SW 1271 (cell line): Measurements from ENCODE around the gene C17orf113.

ENCODE experiments used
- DNase-seq, 2 experiments: peaks; one replicate each; lab custom pipeline; 2025; lab: John Stamatoyannopoulos, UW

The C17orf113 gene

DNA sequence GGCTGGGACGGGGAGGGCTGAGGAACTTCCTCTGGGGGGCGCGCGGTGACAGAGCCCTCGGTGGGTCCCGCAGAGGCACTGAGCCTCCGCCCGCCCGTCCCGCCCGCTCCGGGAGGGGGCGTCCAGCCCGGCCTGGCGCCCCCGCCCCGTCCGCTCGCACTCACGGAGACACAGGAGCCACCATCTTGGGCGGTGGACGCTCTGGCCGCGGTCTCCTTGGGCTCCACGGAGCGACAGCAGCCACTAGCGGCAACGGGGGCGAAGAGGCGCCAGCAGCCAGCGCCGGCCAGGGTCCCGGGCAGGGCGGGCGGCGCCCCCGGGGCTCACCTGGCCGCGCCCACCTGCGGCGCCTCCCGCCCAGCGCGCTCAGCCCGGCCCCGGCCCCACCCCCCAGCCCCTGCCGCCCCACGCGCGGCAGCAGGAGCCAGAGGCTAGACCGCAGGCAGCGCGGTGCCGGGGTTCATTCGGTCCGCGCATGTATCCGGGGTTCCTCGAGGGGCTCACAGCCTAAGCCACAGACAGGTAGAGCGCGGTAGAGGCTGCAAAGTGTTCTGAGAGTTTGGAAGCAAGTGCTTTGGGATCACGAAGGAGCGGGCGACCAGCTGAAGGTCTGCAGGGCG lies at the start of gene C17orf113:
C17orf113 (minus strand) TSS at position 209 of the 620 bp plus-strand sequence. CDS start 7,225 bp downstream, outside the sequence.
- DNase-seq: peak in 1 of 2 experiments; percentile 25

DNA sequence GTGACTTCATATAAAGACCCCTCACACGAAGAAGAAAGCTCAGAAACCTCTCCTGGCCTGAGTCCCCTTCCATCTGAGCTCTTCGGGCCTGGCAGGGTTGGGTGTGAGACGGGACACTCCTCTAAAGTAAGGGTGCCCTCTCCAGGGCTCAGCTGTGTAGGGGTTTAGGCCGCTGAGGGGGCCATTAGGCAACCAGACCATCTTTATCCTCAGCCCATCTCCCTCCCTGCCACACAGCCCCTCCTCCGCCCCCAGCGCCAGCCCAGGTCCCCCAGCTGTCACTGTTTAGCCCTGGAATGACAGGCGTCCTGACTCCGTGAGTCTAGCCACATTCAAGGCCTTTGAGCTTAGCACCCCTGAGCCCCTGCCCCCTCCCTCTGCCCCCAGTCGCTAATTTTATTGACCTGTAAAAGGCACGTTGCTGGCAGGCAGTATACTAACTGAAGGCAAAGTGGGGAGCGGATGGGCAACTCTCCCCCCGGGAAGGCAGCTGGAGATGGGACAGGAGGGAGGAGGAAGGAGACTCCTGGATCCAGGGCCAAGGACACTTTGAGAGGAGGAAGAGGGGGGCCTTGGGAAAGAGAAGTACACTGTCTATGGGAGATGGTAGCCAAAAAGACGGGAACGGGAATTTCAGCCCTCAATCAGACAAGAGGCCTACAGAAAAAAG lies 48.5 kb upstream of the C17orf113 start:
- DNase-seq: no peak

DNA sequence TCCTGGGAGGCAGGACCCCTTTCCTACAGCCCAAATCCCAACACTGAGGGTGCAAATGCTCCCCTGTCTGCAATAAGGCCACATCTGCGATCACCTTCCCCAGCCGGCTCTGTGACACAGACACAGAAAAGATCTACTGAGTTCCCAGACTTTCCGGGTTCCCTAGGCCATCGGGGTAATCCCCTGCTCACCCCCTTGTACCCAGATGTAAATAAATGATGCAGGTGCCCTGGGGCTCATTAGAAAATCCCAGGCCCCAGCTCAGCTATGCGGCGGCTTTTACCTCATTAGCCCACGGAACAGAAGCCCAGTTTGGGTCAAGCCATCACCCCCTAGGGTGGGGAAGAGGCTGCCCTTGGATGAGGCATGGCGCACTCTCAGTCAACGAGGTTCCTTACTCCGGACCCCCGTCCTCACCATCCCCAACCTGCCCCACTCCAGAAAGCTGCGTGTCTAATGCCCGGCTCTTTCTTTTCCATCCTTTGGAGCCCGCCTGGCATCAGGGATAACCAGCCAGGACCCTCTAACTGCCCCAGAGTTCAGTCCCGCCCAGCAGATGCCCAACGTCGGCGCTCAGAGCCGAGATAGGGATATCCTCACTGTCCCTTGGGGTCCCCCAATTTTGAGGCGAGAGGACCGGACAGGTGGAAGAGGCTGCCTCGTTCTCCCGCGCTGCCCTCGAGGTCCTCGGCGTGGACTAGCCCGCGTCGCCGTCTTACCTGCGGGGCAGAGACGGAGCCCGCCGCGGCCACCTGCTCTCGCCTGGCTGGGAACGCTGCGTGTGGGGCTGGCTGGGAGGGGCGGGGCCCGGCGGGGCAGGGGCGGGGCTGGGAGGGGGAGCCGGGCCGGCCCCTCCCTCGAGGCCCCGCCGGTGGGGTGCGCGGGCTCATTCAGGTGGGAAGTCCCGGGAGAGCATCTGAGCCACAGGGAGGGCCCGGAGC lies 47.6 kb upstream of the C17orf113 start, which contains the start of gene ZNF385C:
ZNF385C (minus strand) TSS at position 783 of the 941 bp plus-strand sequence. CDS start 35,417 bp downstream, outside the sequence.
- no peak for DNase-seq

DNA sequence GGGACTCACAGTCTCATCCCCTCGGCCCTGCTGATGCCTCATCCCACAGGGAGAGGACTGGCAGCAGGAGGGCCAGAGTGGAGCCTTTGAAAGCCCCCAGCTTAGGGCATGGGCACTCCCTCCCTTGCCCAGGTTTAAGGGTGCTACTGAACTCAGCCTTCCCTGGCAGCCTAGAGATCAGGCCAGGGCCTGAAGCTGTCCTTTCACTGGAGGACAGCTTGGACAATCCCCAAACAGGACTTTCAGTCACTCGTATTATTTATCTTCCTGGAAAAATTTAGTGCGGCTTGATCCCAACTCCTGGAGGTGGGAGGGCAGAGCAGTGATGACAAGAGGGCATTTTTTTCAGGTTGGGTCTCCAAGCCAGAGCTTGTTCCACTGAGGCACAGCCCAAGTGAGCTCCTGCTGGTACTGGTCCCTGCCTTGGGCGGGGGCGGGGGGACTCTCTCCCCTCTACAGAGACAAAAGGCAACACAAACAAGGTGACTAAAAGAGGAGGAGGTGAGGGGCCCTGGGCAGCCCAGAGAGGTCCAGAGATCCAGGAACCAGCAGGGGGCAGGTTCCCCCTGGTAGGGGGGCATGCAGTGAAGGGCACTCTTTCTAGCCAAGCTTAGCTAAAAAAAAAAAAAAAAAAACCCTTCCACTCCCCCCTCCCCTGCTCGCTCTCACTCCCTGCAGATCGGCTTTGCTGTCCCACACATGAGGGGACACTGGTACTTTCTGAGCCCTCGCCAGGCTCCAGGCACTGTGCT lies 46.1 kb upstream of the C17orf113 start:
- no peak for DNase-seq

DNA sequence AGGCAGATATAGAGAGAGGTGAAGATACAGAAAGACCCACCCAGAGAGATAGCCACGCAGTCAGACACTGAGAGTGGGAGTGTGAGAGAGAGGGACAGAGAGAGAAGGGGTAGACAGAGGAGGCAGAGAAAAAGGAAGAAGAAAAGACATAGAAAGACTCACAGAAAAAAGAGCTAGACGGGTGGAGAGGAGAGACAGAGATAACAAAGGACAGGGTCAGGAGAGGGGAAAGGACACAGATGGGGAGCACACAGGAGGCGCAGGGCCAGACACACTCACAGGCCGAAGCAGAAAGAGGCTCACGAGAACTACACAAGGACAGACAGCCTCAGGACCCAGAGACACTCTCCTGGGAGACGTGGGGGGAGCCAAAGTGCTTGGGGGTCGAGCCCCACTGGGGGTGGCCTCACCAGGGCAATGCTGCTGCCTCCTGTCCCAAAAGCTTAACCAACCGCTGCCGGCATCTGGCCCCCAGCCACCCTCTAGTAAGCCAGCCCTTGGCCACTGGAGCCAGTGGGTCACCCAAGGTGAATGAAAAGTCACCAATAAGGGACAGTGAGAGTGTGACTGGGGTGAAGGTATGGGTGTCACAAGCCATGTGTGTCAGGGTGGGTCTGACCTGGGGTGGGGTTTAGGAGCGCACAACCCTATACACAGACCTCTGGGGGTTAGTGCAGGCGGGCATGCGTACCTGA lies 44.1 kb upstream of the C17orf113 start:
- no peak for DNase-seq

DNA sequence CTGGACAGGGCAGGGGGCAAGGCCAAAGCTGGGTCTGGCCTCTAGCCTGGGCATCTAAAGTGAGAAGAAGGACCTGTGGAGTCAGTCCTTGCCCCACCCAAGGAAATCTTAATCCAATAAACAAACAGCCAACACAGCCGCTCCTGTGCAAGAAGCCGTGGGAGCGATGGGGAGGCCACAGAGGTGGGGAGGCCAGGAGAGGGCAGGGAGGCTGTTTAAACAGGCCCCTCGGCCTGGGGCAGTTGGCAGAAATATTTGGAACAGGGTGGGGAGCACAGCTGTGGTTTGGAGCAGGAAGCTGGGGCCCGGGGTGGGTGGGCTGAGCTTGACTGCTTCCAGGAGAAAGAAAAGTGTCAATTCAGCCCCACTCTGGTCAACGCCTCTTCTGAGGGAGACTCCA lies 42.5 kb upstream of the C17orf113 start:
- DNase-seq: no peak

DNA sequence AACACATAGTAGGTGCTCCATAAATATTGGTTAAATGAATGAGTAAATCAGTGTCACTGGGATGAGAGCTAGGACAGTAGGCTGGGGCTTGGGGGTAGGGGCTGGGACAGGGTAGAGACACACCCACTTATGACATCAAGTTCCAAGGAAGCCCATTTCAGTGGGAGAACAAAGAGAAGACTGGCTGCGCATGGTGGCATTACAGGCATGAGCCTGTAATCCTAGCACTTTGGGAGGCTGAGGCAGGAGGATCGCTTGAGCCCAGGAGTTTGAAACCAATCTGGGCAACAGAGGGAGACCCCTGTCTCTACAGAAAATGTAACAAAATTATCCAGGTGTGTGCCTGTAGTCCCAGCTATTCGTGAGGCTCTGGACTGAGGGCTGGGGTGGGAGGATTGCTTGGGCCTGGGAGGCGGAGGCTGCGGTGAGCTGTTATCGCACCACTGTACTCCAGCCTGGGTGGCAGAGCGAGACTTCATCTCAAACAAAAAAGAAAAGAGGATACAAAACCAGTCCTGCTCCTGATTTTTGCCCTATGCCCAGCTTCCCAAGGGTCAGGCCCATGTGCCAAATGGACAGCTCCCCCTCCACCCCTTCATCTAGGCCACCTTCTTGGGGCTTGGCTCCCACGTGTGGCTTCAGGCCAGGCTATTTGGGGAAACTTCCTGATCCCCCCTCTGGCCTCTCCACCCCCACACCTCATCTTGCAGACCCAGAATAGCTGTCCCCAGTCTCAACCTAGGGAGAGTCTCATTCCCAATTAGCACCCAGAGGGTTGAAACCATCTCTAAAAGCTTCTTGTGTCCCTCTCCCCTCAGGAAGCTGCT lies 40.8 kb upstream of the C17orf113 start:
- DNase-seq: no peak

DNA sequence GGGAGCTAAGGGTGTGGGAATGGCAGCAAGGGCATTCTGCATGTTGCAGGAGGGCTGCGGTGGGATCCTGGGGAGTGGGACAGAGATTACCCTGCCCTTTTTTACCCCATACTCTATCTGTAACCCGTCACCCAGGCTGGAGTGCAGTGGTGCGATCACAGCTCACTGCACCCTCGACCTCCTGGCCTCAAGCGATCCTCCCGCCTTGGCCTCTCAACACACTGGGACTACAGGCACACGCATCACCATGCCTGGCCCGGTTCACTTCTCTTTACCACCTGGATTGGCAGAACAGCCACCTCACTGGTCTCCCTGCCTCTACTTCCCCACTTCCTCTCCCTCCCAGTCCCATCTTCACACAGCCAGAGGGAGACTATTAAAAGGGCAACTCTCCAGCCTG lies 38.3 kb upstream of the C17orf113 start:
- DNase-seq: no peak

DNA sequence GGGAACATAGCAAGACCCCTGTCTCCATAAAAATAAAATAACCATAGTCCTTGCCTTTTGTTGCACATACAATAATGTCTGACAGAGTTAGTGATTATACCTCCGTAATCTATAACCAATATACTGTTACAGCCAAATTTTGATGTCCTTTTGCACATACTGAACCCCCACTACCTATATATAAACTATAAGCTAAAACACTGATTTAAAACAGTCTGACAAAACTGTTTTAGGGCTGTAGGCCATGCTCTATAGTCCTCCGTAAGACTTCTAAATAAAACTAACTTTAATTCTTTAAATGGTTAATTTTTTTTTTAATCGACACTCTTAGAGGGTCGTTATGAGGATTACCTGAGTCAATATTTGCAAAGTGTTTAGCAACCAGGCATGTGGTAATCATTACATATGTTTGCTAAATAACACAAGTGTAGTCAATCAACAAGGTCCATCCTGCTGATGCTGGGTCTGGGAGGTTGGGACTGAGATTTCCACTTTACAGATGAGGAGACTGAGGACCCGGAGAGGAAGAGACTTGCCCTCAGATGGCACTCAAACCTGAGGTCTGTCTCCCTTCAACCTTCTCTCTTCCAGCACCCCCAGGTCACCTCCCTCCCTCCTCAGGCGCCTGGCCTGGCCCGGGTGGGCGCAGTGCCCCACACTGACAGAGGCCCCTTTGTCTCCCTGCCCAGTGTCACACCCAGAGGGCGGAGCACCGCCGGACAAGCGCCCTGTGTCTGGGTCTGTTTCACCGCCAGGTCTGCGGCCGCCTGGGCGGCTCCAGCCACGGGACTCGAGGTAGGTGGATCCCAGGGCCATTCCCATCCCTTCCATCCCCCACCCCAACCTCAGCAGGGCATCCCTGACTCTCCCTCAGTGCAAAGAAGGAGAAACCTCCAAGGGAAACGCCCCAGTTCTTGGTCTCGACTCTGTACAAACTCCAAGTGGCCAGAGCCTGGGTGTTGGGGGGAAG lies 37.6 kb upstream of the C17orf113 start:
- no peak for DNase-seq

DNA sequence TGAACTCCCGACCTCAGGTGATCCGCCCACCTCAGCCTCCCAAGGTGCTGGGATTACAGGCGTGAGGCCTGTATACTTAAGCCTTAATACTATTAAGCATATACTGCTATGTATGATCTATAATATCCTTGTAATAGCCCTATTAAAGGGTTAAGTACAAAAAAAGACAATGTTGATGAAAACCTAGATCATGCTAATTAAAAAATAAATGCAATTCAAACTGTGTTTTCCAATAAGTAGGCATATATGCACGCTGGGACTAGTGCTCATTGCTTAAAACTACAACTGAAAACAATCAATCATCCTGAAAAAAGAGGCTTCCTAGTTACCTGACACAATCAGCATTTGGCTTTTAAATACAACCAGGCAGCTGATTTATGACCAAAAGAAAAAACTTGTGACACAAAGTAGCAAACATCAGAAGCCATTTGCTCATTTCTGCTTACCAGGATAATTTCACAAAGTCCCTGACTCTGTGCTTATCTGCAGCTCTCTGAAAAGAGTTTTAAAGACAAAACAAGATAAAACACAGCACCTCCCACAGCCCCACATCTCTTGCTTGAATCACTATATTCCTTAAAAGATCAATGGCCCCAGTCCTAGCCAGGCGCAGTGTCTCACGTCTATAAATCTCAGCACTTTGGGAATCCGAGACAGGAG lies 36.8 kb upstream of the C17orf113 start:
- DNase-seq: no peak

DNA sequence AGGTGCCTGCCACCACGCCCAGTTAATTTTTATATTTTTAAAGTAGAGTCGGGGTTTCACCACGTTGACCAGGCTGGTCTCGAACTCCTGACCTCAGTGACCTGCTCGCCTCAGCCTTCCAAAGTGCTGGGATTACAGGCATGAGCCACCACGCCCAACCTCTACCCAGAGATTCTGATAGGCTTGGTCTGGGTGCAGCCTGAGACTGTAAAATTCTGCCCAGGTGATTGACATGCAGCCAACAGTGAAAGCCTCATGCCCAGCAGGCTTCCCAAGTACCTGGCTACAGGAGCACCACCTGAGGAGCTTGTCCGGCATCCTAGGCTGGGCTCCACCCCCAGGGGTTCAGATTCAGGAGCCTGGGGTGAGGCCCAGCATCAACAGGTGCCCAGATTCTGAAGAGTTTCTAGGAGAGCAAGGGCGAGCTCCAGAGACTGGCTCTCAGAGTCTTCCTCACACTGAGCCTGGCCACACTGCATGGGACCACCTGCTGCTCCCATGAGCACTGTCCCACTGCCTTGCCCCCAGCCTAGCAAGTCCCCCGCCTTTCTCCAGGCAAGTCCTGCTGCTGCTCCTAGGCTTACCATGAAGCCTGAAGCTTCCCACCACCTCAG lies 31.2 kb upstream of the C17orf113 start:
- no peak for DNase-seq

DNA sequence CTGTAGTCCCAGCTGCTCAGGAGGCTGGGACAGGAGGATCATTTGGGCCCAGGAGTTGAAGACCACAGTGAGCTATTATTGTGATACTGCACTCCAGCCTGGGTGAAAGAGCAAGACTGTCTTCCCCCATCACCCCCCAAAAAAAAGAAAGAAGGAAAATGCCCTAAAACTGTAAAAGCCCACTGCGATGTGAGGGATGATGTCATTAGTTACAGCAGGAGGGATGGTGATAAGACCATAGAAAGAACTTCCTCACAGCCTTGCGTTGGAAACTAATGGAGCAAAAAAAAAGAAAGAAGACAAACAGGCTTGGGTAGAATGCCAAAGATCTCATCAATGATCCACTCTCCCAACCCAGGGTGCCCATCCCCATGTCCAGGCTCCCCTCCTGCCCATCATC lies 29.1 kb upstream of the C17orf113 start:
- no peak for DNase-seq

DNA sequence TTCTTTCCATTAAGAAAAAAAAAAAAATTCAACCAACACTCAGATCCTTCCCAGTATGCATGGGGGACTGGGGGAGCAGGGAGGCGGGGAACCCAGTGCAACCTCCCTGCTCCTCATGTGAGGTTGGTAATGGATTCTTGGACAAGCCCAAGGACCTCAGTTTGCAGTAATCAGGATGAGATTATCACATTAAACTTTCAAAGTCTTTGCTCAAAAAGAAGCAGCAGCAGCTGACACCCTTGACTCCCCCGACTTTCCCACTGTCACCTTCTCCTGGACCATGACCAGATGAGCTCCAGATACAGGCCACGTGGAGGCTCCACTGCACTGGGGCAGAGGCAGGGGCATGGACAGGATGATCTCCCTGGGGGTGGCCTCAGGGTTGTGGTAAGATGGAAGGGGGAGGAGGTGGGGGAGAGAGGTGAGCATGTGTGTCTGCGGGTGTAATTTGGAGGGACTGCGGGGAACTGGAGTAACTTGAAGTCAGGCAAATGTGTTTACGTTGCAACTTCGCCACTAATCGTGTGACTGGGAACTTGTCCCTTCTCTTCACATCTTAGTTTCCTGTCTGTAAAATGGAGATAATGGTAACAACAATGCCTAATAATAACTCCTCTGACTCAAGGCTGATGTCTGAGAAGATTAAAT lies 28.1 kb upstream of the C17orf113 start:
- no peak for DNase-seq

DNA sequence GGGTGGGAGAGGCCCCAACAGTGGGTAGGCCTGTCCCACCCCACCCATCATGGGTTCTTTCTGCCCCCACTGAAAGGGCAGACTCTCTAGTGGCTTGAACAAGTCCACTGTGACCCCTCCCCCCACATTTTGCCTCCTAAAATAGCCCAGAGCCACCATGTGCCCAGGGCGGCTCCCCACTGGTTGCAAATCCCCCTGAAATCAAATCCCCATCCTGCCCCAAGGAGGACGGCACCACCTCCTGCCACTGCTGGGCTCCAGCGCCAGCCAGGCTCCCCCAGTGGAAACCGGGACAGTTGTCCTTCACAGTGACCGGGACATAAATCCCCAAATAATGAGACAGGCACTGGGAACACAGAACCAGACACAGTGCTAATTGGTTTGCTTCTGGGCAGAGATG lies 27.4 kb upstream of the C17orf113 start:
- no peak for DNase-seq

DNA sequence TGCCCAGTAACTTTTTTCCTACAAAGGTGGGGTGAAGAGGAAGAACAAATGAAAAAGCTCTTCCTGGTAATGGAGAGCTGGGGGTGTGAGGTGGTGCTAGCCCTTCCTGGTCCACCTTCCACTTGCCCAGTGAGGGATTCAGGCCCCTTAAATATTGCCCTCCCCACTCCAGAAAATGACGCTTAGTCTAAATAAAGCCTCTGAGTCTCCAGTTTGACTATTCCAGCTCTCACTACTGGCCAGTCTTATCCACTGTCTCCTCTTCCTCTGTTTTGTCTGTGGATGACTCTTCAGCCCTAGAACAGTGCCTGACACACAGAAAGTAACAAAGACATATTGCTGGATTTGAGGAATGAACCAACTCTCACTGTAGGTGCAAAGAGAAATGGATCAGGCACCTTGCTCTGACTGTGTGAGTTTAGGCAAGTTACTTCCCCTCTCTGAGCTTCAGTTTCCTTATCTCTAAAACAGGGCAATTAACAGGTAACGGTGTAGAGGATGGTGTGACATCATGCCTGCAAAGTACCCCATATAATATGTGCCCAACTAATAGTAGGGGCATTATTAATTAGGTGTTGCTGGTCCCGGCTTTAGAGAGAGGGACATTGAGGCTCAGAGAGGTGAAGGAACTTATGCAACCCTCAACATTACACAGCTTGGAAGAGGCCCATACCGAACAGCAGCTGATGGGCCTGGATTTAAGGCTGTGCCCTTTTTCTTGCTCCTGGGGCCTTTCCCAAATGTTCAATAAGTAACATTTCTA lies 26.6 kb upstream of the C17orf113 start:
- DNase-seq: no peak

DNA sequence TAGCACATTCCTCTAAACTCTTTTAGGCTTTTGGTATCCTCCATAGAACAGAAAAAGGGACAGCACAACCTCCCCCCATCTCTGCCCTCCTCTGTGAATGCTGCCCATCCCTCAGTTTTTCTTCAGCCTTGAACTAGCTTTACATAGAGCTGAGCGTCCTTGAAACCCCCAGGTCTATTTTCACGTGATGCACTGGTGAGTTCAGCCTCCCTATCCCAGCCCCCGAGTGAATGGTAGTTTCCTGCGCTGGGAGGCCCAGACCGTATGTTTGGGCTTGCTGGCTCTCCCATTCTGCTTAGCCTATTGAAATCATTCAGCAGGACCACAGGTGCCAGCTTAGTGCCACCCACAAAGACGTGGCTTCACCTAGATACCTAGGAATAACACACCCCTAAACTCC lies 25.4 kb upstream of the C17orf113 start:
- DNase-seq: no peak
